GM19395 (cell line): Measurements from ENCODE around the gene PAK4.

ENCODE experiments used
- ATAC-seq: cut with Tn5 transposase; IDR thresholded peaks from one replicate; pipeline ENCODE4 v1.9.1; 2021; ENCODE audit warnings: mild to moderate bottlenecking, moderate library complexity; ENCODE audit not compliant: unreplicated experiment

Gene PAK4

GRCh38 chr19:39162441-39163043, 37.0 kb downstream of the PAK4 start:
- ATAC-seq, result no peak

- ATAC-seq, result no peak
These were observed 38.0 kb downstream of the PAK4 start for GRCh38 chr19:39163621-39164020.

GRCh38 chr19:39164289-39164688, 38.7 kb downstream of the PAK4 start:
- no peak for ATAC-seq

GRCh38 chr19:39165857-39166256, 40.3 kb downstream of the PAK4 start:
- ATAC-seq, result no peak

DNA sequence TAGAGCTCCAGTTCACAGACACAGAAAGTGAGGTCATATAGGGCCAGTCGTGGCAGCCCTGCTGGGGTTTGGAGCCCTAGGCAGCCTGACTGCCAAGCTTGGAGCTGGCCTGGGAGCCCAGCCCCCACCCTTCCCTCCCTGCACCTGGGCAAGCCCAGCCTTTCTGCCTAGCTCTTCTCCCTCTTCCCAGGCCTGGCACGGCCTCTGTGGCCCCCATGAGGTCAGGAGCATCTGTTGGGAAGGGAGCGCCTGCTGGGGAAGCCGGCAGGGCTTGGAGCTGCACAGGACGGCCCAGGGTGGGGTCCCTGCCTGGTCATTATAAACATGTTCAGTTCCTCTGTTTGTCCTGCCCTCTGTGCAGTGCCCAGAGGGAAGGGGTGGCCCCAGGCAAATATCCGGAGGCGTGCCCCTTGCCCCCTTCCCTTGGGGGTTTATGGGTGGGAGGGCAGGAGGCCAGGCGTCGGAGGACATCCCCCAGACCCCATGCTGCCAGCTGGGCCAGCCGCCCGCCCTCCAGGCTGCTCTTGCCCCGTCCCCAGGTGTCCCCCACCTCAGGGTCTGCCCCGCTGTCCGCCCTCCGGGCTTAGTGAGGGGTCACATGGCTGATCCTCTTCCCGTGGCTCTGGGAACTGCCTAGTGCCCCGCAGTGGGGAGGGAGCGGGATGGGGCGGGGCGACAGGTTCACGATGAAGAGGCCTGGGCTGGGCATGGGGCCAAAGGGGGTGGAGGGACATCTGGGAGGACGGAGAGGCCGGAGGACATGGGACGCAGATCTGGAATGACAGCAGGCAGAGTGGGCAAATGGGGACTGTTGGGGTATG, 41.2 kb downstream of the PAK4 start:
- ATAC-seq, result no peak

GRCh38 chr19:39167461-39168257, 42.1 kb downstream of the PAK4 start:
- no peak for ATAC-seq

DNA sequence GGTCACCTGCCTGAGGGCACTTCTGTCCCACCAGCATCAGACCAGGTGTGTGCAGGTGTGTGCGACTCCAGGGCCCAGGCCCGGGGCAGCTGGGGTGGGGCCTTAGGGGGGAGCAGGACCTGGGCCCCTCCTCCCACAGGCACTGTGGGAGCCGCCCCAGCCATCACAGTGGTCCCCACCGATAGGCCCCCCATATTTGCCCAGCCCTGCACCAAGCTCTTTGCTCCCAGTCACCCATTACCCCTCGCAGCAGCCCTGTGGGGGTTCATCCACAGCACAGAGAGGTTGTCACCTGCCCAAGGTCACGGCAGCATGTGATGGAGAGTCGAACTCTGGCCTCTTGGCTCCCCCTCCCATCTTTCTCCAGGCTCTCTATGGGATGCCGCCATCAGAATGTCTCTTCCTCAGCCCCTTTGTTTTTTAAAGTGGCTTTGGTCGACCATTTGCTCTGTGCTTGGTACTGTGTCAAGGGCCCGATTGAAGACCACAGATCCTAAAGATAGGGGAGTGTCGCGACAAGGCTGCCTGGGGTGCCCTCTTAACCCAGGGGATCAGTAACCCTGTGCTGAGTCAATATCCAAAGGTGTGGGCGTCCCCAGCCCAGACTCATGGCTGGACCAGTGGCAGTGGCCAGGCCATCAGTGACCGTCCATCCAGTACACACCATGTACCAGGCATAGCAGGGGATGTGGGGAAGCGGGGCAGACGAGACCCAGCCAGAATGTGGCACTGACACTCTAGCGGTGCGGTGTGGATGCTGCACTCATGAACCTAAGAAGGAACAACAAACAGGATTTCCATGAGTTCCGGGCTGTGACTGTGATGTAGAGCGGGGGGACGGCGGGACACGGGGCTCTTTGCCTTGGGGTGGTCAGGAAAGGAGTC, 42.9 kb downstream of the PAK4 start:
- no peak for ATAC-seq

- ATAC-seq, result no peak
These were observed 43.7 kb downstream of the PAK4 start for GRCh38 chr19:39169143-39169810.

- ATAC-seq, result no peak
These were observed 45.0 kb downstream of the PAK4 start for GRCh38 chr19:39170386-39171231.

DNA sequence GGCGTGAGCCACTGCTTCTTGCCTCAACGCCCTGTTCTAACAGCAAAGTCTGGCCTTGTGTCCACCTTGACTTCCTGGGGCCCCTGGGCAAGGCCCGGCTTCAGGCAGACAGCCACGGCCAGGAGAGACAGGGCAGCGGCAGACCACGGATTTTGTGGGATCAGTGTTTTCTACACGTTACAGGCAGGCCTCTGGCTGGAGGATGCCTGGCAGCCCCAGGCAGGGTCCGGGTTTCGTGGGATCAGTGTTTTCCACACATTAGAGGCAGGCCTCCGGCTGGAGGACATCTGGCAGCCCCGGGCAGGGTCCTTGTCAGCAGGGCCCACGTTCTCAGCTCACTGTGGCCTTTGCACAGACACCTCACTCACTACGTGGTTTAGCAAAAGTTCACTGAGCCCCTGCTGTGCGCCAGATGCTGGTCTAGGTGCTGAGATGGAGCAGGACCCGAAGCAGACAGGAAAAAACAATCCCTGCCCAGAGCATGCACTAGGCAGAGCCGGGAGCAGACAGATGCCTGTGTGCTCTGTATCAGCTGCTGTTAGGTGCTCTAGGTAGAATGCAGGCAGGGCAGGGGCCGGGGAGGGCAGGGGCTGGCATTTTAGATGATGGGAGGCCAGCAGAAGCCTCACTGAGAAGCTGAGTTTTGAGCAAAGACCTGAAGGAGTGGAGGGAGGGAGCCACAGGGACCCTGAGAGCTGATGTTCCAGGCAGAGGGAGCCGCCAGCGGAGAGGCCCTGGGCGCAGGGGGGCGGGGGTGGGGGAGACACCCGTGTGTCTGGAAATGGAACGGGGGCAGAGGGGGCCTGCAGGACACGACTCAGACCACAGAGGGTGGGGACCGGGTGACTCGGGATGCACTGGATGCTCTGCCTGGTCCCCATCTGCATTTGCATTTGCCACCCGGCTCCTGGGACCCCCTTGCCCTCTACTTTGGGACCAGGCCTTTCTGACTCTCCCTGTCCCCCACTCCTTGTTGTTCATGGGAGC, 46.2 kb downstream of the PAK4 start:
- ATAC-seq, result no peak

- no peak for ATAC-seq
These were observed 47.3 kb downstream of the PAK4 start for GRCh38 chr19:39172700-39173501.

GRCh38 chr19:39173502-39173991, 48.0 kb downstream of the PAK4 start:
- no peak for ATAC-seq

DNA sequence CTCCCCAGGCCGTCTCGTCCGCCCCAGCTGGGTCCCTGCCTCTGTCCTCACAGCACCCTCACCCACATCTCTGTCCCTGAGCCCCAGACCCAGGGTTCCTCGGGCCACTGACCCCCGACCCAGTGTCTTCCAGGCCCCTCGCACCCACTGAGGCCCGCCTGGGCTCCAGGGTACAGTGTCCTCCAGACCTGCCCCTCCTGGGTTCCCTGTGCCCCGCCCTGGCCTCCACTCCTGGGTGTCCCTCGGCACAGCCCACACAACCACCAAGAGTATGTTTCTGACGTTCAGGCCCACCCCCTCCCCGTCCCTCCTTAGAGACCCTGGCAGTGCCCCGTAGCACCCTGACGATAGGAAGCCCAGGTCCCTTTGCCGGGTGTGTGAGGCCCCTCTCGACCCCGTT, 48.6 kb downstream of the PAK4 start:
- ATAC-seq, result no peak

GRCh38 chr19:39174558-39175544, 49.3 kb downstream of the PAK4 start:
- ATAC-seq, result no peak

- no peak for ATAC-seq
These were observed 50.0 kb downstream of the PAK4 start for GRCh38 chr19:39175564-39175963.

DNA sequence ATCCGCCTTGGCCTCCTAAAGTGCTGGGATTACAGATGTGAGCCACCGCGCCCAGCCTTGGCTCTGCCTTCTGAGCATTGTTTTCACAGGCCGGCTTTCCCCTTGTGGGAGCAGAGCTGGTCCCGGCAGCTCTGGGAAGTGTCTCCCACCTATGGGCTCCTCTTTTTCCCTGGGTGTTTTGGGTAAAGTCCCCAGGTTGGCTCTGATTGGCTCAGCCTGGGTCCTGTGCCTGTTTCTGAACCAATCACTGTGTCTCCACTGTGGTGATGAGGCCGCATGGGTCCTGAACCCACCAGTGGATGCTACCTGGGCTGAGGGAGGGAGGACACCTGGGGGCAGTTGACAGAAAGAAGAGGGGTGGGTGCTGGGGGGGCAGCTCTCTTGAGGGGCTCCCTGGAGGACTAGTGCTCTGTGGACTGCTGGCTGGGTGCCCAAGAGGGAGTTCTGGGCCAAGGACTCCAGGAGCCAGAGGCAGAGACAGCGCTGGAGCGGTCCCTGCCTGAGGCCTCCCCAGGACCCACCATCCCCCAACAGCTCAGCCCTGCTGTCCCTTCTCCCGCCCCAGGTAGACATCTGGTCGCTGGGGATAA, 51.6 kb downstream of the PAK4 start:
- ATAC-seq, result no peak
